ENCODE data around the gene BLNK.

Gene BLNK

DNA sequence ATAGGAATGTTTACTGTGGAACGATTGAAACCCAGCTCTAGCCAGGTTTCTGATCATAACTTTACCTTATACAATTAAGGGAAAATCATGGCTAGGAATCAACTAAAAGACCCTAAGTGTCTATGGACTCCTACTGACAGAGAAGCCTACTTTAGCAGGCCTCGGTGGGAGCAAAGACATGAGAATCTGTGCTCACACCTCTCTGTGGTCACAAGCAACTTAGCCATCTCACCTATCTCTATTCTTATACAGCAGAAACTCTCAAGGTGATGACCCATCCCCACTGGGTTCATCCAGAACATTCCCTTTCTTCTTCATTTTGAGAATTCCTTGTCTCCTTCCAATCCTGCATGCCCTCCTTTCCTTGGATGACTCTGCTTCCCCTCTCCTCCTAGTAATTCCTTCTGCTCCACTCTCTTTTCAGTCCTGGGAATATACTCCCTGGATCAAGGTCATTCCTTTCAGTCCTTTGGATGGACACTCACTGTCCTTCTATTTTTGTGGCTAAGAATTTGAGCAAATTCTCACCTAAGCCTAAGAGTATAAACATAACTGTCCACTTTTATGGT, 2.9 kb downstream of the BLNK start:
- H3K27ac ChIP-seq: no peak overlapping the region
- TF ChIP-seq, protein P1, sequence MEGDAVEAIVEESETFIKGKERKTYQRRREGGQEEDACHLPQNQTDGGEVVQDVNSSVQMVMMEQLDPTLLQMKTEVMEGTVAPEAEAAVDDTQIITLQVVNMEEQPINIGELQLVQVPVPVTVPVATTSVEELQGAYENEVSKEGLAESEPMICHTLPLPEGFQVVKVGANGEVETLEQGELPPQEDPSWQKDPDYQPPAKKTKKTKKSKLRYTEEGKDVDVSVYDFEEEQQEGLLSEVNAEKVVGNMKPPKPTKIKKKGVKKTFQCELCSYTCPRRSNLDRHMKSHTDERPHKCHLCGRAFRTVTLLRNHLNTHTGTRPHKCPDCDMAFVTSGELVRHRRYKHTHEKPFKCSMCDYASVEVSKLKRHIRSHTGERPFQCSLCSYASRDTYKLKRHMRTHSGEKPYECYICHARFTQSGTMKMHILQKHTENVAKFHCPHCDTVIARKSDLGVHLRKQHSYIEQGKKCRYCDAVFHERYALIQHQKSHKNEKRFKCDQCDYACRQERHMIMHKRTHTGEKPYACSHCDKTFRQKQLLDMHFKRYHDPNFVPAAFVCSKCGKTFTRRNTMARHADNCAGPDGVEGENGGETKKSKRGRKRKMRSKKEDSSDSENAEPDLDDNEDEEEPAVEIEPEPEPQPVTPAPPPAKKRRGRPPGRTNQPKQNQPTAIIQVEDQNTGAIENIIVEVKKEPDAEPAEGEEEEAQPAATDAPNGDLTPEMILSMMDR (IDR thresholded peaks at IDR 0.05): no peak
- no peak for TF ChIP-seq ZFX (IDR thresholded peaks at IDR 0.05; ENCODE audit: borderline replicate concordance)

DNA sequence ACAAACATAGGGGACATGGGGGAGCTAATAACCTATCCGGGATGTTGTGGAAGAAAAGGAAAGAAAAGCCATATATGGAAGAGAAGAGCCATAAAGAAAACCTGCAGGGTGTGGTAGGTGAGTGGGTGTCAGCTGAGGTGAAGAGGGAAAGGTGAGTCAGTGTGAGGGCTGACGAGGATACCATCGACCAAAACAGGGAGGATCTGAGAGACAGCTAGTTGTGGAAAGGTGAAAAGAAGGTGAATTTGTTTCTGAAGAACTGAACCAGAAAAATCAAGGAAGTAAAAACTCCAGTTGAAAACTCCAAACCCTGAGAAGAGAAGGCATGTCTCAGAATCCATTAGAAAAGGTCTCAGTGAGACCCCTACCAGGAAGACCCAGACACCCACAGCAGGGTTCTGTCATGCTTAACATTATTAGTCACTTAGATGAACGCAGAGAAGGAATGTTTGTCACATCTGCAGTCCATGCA, 4.1 kb downstream of the BLNK start:
- TF ChIP-seq, protein P1 (IDR thresholded peaks at IDR 0.05): no peak
- no peak for TF ChIP-seq ZFX (IDR thresholded peaks at IDR 0.05; ENCODE audit: borderline replicate concordance)
- H3K27ac ChIP-seq: no peak overlapping the region

DNA sequence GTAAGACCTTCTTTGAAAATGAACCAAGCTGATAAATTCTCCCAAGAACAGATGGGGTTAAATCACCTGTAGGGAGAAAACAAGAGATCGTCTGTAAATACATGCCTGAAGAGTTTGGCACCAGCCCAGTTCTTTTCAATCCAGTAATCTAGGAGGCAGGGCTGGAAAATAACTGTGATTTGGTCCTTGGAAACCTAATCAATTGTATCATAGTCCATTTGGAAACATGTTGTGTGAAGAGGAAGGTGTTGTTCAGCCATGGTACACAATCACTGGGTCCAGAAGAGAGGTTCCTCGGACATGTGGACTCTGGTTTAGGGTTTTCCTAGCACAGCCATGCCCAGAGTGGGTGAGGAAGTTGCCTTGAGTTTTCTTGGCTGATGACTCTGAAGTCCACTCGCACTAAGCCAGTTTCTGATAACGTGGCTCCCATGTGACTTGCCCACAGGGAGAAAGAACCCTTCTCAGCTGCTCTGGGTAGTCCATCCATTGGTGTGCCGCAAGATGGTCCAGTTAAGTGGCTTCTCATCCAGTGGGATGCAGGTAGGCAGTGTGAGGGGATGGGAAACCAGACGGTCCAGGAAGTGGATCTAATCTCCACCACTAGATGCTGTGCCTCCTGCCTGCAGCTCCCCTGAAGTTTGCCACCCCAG, 5.1 kb downstream of the BLNK start:
- TF ChIP-seq, protein P1 (IDR thresholded peaks at IDR 0.05): no peak
- TF ChIP-seq ZFX (IDR thresholded peaks at IDR 0.05; ENCODE audit: borderline replicate concordance): no peak
- H3K27ac ChIP-seq: no peak overlapping the region

DNA sequence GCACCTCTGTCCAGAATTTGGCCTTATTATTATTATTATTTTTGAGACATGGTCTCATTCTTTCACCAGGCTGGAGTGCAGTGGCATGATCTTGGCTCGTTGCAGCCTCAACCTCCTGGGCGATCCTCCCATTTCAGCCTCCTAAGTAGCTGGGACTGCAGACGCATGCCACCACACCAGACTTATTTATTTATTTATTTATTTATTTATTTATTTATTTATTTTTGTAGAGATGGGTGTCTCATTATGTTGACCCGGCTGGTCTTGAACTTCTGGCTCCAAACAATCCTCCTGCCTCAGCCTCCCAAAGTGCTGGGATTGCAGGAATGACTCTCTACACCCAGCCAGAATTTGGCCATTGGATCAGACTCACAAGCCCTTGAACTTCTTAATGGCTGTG, 6.4 kb downstream of the BLNK start:
- no peak overlapping the region for H3K27ac ChIP-seq
- TF ChIP-seq, protein P1 (IDR thresholded peaks at IDR 0.05): no peak
- no peak for TF ChIP-seq ZFX (IDR thresholded peaks at IDR 0.05; ENCODE audit: borderline replicate concordance)

DNA sequence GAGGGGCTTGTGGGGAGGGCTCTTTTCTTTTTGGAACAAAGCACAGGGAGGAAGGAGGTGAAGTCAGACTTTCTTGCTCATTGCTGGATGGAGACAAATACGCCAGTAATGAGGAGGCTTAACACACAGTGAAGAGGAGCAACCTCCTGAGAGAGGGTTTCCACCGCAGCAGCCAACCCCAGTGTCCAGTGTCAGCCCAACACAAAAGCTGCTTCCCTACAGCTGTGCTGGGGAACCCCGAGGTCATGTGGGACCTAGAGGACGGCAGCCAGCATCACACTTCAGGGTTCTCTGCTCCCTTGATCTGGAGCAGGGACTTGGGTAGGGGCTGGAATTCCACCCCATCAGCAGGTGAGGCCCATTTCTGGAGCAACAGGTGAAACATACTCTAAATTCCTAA, 7.7 kb downstream of the BLNK start:
- H3K27ac ChIP-seq: no peak overlapping the region
- TF ChIP-seq ZFX (IDR thresholded peaks at IDR 0.05; ENCODE audit: borderline replicate concordance): no peak
- TF ChIP-seq, protein P1 (IDR thresholded peaks at IDR 0.05): no peak

DNA sequence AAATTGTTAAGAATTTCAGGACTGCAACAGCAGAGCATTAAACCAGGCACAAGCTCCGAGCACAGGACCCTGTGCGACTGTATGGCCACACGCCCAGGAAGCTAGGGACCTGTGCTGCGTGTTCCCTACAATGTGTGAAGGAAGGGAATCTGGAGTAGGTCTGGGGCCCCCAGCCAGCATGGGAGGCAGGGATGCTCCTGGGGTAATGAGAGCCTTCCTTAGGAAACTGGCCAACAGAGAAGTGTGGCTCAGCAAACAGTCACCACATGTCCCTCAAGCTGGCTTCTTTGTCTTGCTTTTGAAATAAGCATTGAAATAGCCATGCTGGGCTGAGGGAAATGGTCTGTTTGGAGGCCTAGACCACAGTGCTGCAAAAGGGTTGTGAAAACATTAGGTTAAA, 8.2 kb downstream of the BLNK start:
- no peak overlapping the region for H3K27ac ChIP-seq
- TF ChIP-seq ZFX (IDR thresholded peaks at IDR 0.05; ENCODE audit: borderline replicate concordance): no peak
- TF ChIP-seq, protein P1 (IDR thresholded peaks at IDR 0.05): no peak

DNA sequence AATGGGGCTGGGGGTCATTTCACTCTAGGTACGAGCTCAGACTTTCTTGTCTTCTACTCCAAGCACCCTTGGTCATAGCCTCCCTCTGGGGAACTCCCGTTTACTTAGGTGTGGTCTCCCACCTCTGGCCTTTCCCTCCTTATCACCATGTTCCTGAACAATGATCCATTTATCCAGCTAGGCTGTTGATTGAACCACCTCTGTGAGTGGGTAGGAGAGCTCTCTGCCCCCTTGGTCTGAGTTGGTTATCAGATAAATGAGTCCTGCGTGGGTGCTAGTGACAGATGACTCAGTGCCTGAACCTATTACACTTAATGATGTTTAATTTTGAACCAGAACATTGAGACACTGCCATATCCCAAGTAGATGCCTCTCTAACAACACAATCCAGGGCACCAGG, 9.4 kb downstream of the BLNK start:
- H3K27ac ChIP-seq: no peak overlapping the region

More for the DNA sequence above, 9.4 kb downstream of the BLNK start:
- TF ChIP-seq, protein P1 (IDR thresholded peaks at IDR 0.05): no peak
- no peak for TF ChIP-seq ZFX (IDR thresholded peaks at IDR 0.05; ENCODE audit: borderline replicate concordance)

Measured in 22Rv1 (cell line).